Thoracic aorta (tissue), 2 donors: Measurements from ENCODE around the gene TIMELESS. TPM values are rescaled to one million over a fixed set of nuclear protein-coding genes. Genes with fewer than 3 reads are reported as not detected.
"Not testable (repeated sequence)": the region's sequence is repeated elsewhere in the genome, so short reads cannot be mapped to it uniquely, and the experiment has no call there.

Experiments
- ATAC-seq: fragments of 150-250 bp; one replicate; pipeline ENCODE4 v1.8.0; 2017; ENCODE audit warnings: low read depth; ENCODE audit not compliant: insufficient number of reproducible peaks, low FRiP score
- DNase-seq: peaks from one replicate; pipeline ENCODE4 v3.0.0-alpha.2; 2020; ENCODE audit warnings: low spot score
- H3K27ac ChIP-seq, 2 donors: fragments of 200-600 bp; sonication (generic); 1 replicate in 1 of 2; 2 replicates in 1 of 2; pipeline ENCODE4 v1.5.1; 2016; ENCODE audit warnings: mild to moderate bottlenecking in 2 of 2, moderate library complexity in 2 of 2
- H3K27me3 ChIP-seq: fragments of 200-600 bp; sonication (generic); replicated peaks from 2 replicates; pipeline ENCODE4 v1.6.0; 2016; ENCODE audit warnings: mild to moderate bottlenecking; ENCODE audit not compliant: insufficient read depth
- H3K36me3 ChIP-seq: fragments of 200-600 bp; sonication (generic); one replicate; pipeline ENCODE4 v1.5.1; 2016
- H3K4me1 ChIP-seq, 2 donors: fragments of 200-600 bp; sonication (generic); 1 replicate in 1 of 2; 2 replicates in 1 of 2; pipeline versions ENCODE4 v1.5.1 to v1.6.0; 2016; ENCODE audit warnings: low read depth in 2 of 2, mild to moderate bottlenecking in 1 of 2; ENCODE audit not compliant: control insufficient read depth in 1 of 2
- H3K4me3 ChIP-seq: fragments of 200-600 bp; sonication (generic); 2 replicates; pipeline ENCODE4 v1.5.1; 2016; ENCODE audit warnings: mild to moderate bottlenecking
- H3K9me3 ChIP-seq: fragments of 200-600 bp; sonication (generic); 2 replicates; pipeline ENCODE4 v1.5.1; 2016
- CTCF ChIP-seq: fragments of 200-600 bp; sonication (generic); IDR thresholded peaks from one replicate; pipeline ENCODE4 v1.5.1; 2019; ENCODE audit warnings: antibody characterized with exemption
- total RNA-seq, 2 donors: library from RNA; depleted of rRNA; stranded (reverse); fragments of >200 nt; gene quantifications; one replicate each; pipeline versions ENCODE4 v1.1.0 to v1.2.3, GENCODE V29; 2016

TIMELESS gene
- 1 to 10 TPM; 3.0 to 4.4 TPM for total RNA-seq

GRCh38 chr12:56448860-56449621 is at the start of gene TIMELESS:
TIMELESS (minus strand) TSS chr12:56449426; CDS start chr12:56434170, 15,256 bp downstream.
- Histone ChIP-seq H3K36me3 (no peaks in the 10 kb centered on the region), H3K27me3 (no peaks in the 10 kb centered on the region), H3K4me1 (peaks cover 4 to 8% of the 10 kb centered on the region in 2 donors), H3K9me3 (no peaks in the 10 kb centered on the region), H3K4me3 (peak within 1 kb of the TSS; percentile 93), H3K27ac (peak within 1 kb of the TSS; percentile 72 to 82)
- DNase-seq = peak; percentile 57
- peak; percentile 93 for ATAC-seq
- TF ChIP-seq CTCF = no peak

GRCh38 chr12:56498126-56498902 is 49.1 kb upstream of the TIMELESS start:
- H3K36me3 ChIP-seq, H3K9me3 ChIP-seq, H3K4me3 ChIP-seq, ATAC-seq, DNase-seq, H3K4me1 ChIP-seq, H3K27me3 ChIP-seq, H3K27ac ChIP-seq: not testable (repeated sequence)

GRCh38 chr12:56496704-56497103 is 47.5 kb upstream of the TIMELESS start:
- not testable (repeated sequence) for H3K27me3 ChIP-seq, H3K36me3 ChIP-seq, DNase-seq, H3K9me3 ChIP-seq, H3K4me1 ChIP-seq, ATAC-seq, H3K27ac ChIP-seq
- H3K4me3 ChIP-seq = peak overlapping the region; percentile 38
- peak; percentile 42 for TF ChIP-seq CTCF

- not testable (repeated sequence) for ATAC-seq, H3K9me3 ChIP-seq, H3K4me1 ChIP-seq, H3K27me3 ChIP-seq, H3K36me3 ChIP-seq, DNase-seq, H3K4me3 ChIP-seq, H3K27ac ChIP-seq
These were observed 45.3 kb upstream of the TIMELESS start for GRCh38 chr12:56494481-56494880.

GRCh38 chr12:56494106-56494415 is 44.8 kb upstream of the TIMELESS start:
- not testable (repeated sequence) for H3K27ac ChIP-seq, H3K4me3 ChIP-seq, H3K27me3 ChIP-seq, ATAC-seq, H3K4me1 ChIP-seq, H3K9me3 ChIP-seq, DNase-seq, H3K36me3 ChIP-seq

GRCh38 chr12:56493409-56494105 is 44.3 kb upstream of the TIMELESS start:
- H3K4me3 ChIP-seq, ATAC-seq, DNase-seq, H3K27ac ChIP-seq, H3K4me1 ChIP-seq, H3K27me3 ChIP-seq, H3K36me3 ChIP-seq, H3K9me3 ChIP-seq: not testable (repeated sequence)

- ATAC-seq (no peak), DNase-seq (no peak)
- H3K4me1 ChIP-seq = peaks cover 3 to 10% of the 10 kb centered on the region in 2 donors
- no peak overlapping the region for H3K27ac ChIP-seq
- H3K9me3 ChIP-seq = no peaks in the 10 kb centered on the region
- H3K27me3 ChIP-seq = no peaks in the 10 kb centered on the region
- no peak overlapping the region for H3K4me3 ChIP-seq
- no peaks in the 10 kb centered on the region for H3K36me3 ChIP-seq
- TF ChIP-seq CTCF = no peak
These were observed 41.1 kb upstream of the TIMELESS start for GRCh38 chr12:56490360-56490759.
